H9 (cell line): Measurements from ENCODE around the gene TAF1L. TPM values are rescaled to one million over a fixed set of nuclear protein-coding genes. Genes with fewer than 3 reads are reported as not detected.

Source experiments
- DNase-seq: peaks from one replicate; pipeline ENCODE4 v3.0.0-alpha.2; 2017
- H2AFZ ChIP-seq: one replicate; pipeline ENCODE4 v1.6.1; 2013; ENCODE audit warnings: mild to moderate bottlenecking, low read length, control low read depth, moderate library complexity
- H2AK5ac ChIP-seq: 2 replicates; pipeline ENCODE4 v1.6.1; 2013; ENCODE audit warnings: low read length, control low read depth, mixed read lengths; ENCODE audit not compliant: insufficient read length
- H2BK120ac ChIP-seq: one replicate; pipeline ENCODE4 v1.6.1; 2013; ENCODE audit warnings: low read depth, mild to moderate bottlenecking, low read length, control low read depth, inconsistent platforms; ENCODE audit not compliant: poor library complexity, severe bottlenecking
- H2BK12ac ChIP-seq: 2 replicates; pipeline ENCODE4 v1.6.1; 2013; ENCODE audit warnings: low read length, control low read depth, mixed read lengths, low read depth; ENCODE audit not compliant: insufficient read length
- H2BK15ac ChIP-seq: 2 replicates; pipeline ENCODE4 v1.6.1; 2013; ENCODE audit warnings: low read depth, low read length, control low read depth
- H2BK20ac ChIP-seq: one replicate; pipeline ENCODE4 v1.6.1; 2013; ENCODE audit warnings: low read depth, mild to moderate bottlenecking, low read length, control low read depth, inconsistent platforms; ENCODE audit not compliant: poor library complexity, severe bottlenecking
- H2BK5ac ChIP-seq: 2 replicates; pipeline ENCODE4 v1.6.1; 2013; ENCODE audit warnings: low read length, control low read depth, mixed read lengths; ENCODE audit not compliant: insufficient read length
- H3K14ac ChIP-seq: 2 replicates; pipeline ENCODE4 v1.6.1; 2013; ENCODE audit warnings: low read length, control low read depth; ENCODE audit not compliant: insufficient read depth
- H3K18ac ChIP-seq: 2 replicates; pipeline ENCODE4 v1.6.1; 2013; ENCODE audit warnings: low read depth, mild to moderate bottlenecking, mixed read lengths, low read length, control low read depth; ENCODE audit not compliant: insufficient read length
- H3K23ac ChIP-seq: 2 replicates; pipeline ENCODE4 v1.6.1; 2013; ENCODE audit warnings: low read length, control low read depth, mixed read lengths, low read depth; ENCODE audit not compliant: insufficient read length
- H3K23me2 ChIP-seq: 2 replicates; pipeline ENCODE4 v1.6.1; 2013; ENCODE audit warnings: low read depth, mild to moderate bottlenecking, mixed read lengths, low read length, control low read depth; ENCODE audit not compliant: insufficient read length, poor library complexity, severe bottlenecking
- H3K27ac ChIP-seq: 2 replicates; pipeline ENCODE4 v1.5.1; 2013; ENCODE audit warnings: low read length, control low read depth, mixed read lengths, low read depth; ENCODE audit not compliant: insufficient read length
- H3K27me3 ChIP-seq: 2 replicates; pipeline ENCODE4 v1.6.1; 2013; ENCODE audit warnings: low read length, control low read depth, inconsistent platforms; ENCODE audit not compliant: insufficient read depth
- H3K4ac ChIP-seq: 2 replicates; pipeline ENCODE4 v1.6.1; 2013; ENCODE audit warnings: low read depth, mild to moderate bottlenecking, control low read depth, inconsistent platforms, low read length, moderate library complexity
- H3K4me1 ChIP-seq: 2 replicates; pipeline ENCODE4 v1.6.1; 2013; ENCODE audit warnings: low read length, control low read depth, inconsistent platforms; ENCODE audit not compliant: insufficient read depth
- H3K4me2 ChIP-seq: 2 replicates; pipeline ENCODE4 v1.6.1; 2013; ENCODE audit warnings: low read length, control low read depth, mixed read lengths; ENCODE audit not compliant: insufficient read length, insufficient read depth
- H3K56ac ChIP-seq: 2 replicates; pipeline ENCODE4 v1.6.1; 2013; ENCODE audit warnings: low read depth, mild to moderate bottlenecking, mixed read lengths, low read length, control low read depth; ENCODE audit not compliant: insufficient read length
- H3K79me1 ChIP-seq: 2 replicates; pipeline ENCODE4 v1.6.1; 2013; ENCODE audit warnings: low read depth, mild to moderate bottlenecking, moderate library complexity, low read length, control low read depth, inconsistent platforms; ENCODE audit not compliant: insufficient read depth, poor library complexity, severe bottlenecking
- H3K79me2 ChIP-seq: 2 replicates; pipeline ENCODE4 v1.6.1; 2013; ENCODE audit warnings: low read length, control low read depth, inconsistent platforms; ENCODE audit not compliant: insufficient read depth
- H3K9ac ChIP-seq: 2 replicates; pipeline ENCODE4 v1.6.1; 2013; ENCODE audit warnings: low read length, control low read depth, mixed read lengths; ENCODE audit not compliant: insufficient read length; ENCODE audit errors: extremely low read depth
- H3K9me3 ChIP-seq: one replicate; pipeline ENCODE4 v1.6.1; 2013; ENCODE audit warnings: low read depth, low read length, inconsistent platforms; ENCODE audit not compliant: control insufficient read depth
- H3T11ph ChIP-seq: one replicate; pipeline ENCODE4 v1.6.1; 2013; ENCODE audit warnings: mild to moderate bottlenecking, low read length, control low read depth, inconsistent platforms
- H4K20me1 ChIP-seq: one replicate; pipeline ENCODE4 v1.6.1; 2013; ENCODE audit not compliant: control insufficient read depth, insufficient read length, insufficient read depth
- H4K5ac ChIP-seq: 2 replicates; pipeline ENCODE4 v1.6.1; 2013; ENCODE audit warnings: low read depth, mild to moderate bottlenecking, mixed read lengths, low read length, control low read depth; ENCODE audit not compliant: insufficient read length
- H4K8ac ChIP-seq: replicated peaks from 2 replicates; pipeline ENCODE4 v1.6.1; 2013; ENCODE audit warnings: low read length, control low read depth, mixed read lengths, low read depth; ENCODE audit not compliant: insufficient read length
- H4K91ac ChIP-seq: 2 replicates; pipeline ENCODE4 v1.6.1; 2013; ENCODE audit warnings: low read depth, mild to moderate bottlenecking, moderate library complexity, mixed read lengths, low read length, control low read depth; ENCODE audit not compliant: insufficient read length
- H3K27ac Mint-ChIP-seq, 3 experiments: 2 replicates in 2 of 3; 3 replicates in 1 of 3; pipeline ENCODE4 v1.8.0; 2020 to 2021; ENCODE audit warnings: mixed read lengths in 3 of 3, mild to moderate bottlenecking in 1 of 3, moderate library complexity in 1 of 3
- H3K27me3 Mint-ChIP-seq: 2 replicates; pipeline ENCODE4 v1.8.0; 2021; ENCODE audit warnings: low read depth, mild to moderate bottlenecking, moderate library complexity, mixed read lengths
- H3K36me3 Mint-ChIP-seq, 3 experiments: 2 replicates in 2 of 3; 3 replicates in 1 of 3; pipeline ENCODE4 v1.8.0; 2020 to 2021; ENCODE audit warnings: low read depth in 3 of 3, mixed read lengths in 3 of 3; ENCODE audit not compliant: insufficient read depth in 1 of 3
- H3K4me1 Mint-ChIP-seq, 2 experiments: 2 replicates each; pipeline ENCODE4 v1.8.0; 2020; ENCODE audit warnings: mixed read lengths in 2 of 2
- H3K4me3 Mint-ChIP-seq, 2 experiments: 2 replicates in 1 of 2; 3 replicates in 1 of 2; pipeline ENCODE4 v1.8.0; 2020 to 2021; ENCODE audit warnings: mild to moderate bottlenecking in 2 of 2, mixed read lengths in 2 of 2, moderate library complexity in 1 of 2
- H3K9me3 Mint-ChIP-seq, 2 experiments: 2 replicates in 1 of 2; 3 replicates in 1 of 2; pipeline ENCODE4 v1.8.0; 2020; ENCODE audit warnings: mild to moderate bottlenecking in 2 of 2, mixed read lengths in 2 of 2, moderate library complexity in 1 of 2
- WGBS: extraction: QIAGEN DNeasy Blood & Tissue Kit; methylation state at CpG from one replicate; pipeline ENCODE4 v1.1.7; 2013; ENCODE audit warnings: missing lambda C conversion rate, low lambda C conversion rate, mixed read lengths; ENCODE audit not compliant: insufficient read length; ENCODE audit errors: extremely low coverage; 5-methylcytosine and 5-hydroxymethylcytosine counted together
- total RNA-seq: library from RNA; stranded (reverse); gene quantifications from 2 replicates; pipeline ENCODE4 v1.2.1, GENCODE V29; 2021
- TF ChIP-seq, protein P1 (sequence below): fragments of 200-600 bp; sonication (generic); conservative IDR thresholded peaks from 3 replicates; pipeline ENCODE4 v1.8.0; 2021; ENCODE audit warnings: antibody characterized with exemption, mild to moderate bottlenecking

Gene TAF1L
- total RNA-seq, 1 experiment from 2014 or later, result not detected

DNA sequence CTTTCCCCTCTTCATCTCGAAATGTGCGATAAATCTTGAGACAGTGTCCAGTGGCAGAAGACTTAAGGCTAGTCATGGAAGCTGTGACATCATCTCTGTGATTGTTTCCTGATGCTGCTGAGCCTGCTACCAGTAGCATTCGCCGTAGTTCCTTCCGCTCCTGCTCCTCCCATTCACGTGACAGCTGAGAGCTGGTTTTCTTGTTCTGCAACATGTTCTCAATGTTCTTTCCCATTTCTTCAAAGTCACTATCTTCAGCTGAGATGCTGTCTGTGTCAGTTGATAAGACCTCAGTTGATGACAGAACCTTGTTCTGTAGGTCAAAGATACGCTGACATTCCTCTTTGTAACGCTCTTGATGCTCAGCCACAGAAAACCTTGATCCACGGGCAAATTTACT lies 3.5 kb downstream of the TAF1L start:
- no peak overlapping the region for H3K18ac ChIP-seq
- WGBS, result no CpG with 5 or more reads among the region's 9 CpGs
- peaks cover 4 to 15% of the 10 kb centered on the region in 2 experiments; a peak in 4 of 5 replicates for H3K9me3 Mint-ChIP-seq

More for the DNA sequence above, 3.5 kb downstream of the TAF1L start:
- Histone ChIP-seq H3K4me1 (no peaks in the 10 kb centered on the region), H3K4ac (no peak overlapping the region), H4K5ac (no peak overlapping the region), H4K8ac (no peak overlapping the region), H2BK15ac (no peak overlapping the region), H4K20me1 (no peaks in the 10 kb centered on the region), H2AFZ (no peak overlapping the region), H3K27me3 (no peaks in the 10 kb centered on the region), H2BK12ac (no peak overlapping the region), H2BK5ac (no peak overlapping the region), H3K27ac (no peak overlapping the region), H2BK120ac (no peak overlapping the region), H3K23ac (no peak overlapping the region), H3K56ac (no peak overlapping the region), H3K23me2 (no peaks in the 10 kb centered on the region), H3K9ac (no peak overlapping the region), H3K79me1 (no peaks in the 10 kb centered on the region), H3K4me2 (no peak overlapping the region), H2BK20ac (no peak overlapping the region), H3K9me3 (no peaks in the 10 kb centered on the region), H4K91ac (no peak overlapping the region), H2AK5ac (no peak overlapping the region), H3K79me2 (no peaks in the 10 kb centered on the region), H3T11ph (no peak overlapping the region), H3K14ac (no peak overlapping the region)
- DNase-seq, result no peak
- Mint-ChIP-seq H3K27me3 (peaks cover 7% of the 10 kb centered on the region), H3K27ac (no peak overlapping the region), H3K4me1 (no peaks in the 10 kb centered on the region), H3K36me3 (no peaks in the 10 kb centered on the region), H3K4me3 (no peak overlapping the region)
- TF ChIP-seq, protein P1, sequence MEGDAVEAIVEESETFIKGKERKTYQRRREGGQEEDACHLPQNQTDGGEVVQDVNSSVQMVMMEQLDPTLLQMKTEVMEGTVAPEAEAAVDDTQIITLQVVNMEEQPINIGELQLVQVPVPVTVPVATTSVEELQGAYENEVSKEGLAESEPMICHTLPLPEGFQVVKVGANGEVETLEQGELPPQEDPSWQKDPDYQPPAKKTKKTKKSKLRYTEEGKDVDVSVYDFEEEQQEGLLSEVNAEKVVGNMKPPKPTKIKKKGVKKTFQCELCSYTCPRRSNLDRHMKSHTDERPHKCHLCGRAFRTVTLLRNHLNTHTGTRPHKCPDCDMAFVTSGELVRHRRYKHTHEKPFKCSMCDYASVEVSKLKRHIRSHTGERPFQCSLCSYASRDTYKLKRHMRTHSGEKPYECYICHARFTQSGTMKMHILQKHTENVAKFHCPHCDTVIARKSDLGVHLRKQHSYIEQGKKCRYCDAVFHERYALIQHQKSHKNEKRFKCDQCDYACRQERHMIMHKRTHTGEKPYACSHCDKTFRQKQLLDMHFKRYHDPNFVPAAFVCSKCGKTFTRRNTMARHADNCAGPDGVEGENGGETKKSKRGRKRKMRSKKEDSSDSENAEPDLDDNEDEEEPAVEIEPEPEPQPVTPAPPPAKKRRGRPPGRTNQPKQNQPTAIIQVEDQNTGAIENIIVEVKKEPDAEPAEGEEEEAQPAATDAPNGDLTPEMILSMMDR, result no peak
